ENCODE data around the gene PTPRE. TPM values are rescaled to one million over a fixed set of nuclear protein-coding genes. Genes with fewer than 3 reads are reported as not detected.
"Not testable (repeated sequence)": the region's sequence is repeated elsewhere in the genome, so short reads cannot be mapped to it uniquely, and the experiment has no call there.

The PTPRE gene
- total RNA-seq, 1 donor from 2014 or later = 1.2 TPM

DNA sequence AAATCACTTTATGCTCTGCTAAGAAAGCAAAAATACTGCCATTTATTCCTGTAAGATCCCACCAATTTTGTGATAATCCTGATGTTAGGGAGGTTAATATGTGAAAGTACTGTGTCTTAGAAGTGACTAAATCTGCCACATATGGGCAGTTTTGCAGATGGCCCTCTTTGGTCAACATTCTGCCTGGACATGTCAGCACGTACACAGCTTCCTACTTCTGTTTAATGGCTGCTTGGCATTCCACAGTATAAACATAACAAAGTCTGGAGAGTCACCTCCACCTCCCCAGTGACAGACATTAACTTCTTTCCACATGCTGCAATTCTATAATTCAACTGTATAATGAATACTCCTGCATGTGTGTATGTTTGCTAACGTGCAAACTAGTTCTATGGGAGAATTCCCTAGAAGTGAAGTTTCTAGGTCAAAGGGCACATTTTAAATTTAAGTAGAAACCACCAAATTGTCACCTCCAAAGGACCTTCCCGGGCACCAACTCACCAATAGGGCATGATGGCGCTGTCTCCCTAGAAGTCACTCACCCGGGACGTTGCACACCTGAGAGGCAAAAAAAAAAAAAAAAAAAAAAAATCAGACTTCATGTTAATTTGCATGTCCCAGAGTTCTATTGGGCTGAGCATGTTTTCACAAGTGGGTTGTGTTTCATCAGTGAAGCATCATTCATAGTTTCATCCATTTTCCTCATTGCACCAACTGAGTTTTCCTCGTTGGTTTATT lies 180.4 kb downstream of the PTPRE start:
- H3K9me3 Mint-ChIP-seq (ENCODE audit: unreplicated experiment) = no peaks in the 10 kb centered on the region
- H3K27ac Mint-ChIP-seq (ENCODE audit: unreplicated experiment) = no peak overlapping the region
- H3K36me3 Mint-ChIP-seq (ENCODE audit: unreplicated experiment) = no peaks in the 10 kb centered on the region
- TF ChIP-seq, protein P1, sequence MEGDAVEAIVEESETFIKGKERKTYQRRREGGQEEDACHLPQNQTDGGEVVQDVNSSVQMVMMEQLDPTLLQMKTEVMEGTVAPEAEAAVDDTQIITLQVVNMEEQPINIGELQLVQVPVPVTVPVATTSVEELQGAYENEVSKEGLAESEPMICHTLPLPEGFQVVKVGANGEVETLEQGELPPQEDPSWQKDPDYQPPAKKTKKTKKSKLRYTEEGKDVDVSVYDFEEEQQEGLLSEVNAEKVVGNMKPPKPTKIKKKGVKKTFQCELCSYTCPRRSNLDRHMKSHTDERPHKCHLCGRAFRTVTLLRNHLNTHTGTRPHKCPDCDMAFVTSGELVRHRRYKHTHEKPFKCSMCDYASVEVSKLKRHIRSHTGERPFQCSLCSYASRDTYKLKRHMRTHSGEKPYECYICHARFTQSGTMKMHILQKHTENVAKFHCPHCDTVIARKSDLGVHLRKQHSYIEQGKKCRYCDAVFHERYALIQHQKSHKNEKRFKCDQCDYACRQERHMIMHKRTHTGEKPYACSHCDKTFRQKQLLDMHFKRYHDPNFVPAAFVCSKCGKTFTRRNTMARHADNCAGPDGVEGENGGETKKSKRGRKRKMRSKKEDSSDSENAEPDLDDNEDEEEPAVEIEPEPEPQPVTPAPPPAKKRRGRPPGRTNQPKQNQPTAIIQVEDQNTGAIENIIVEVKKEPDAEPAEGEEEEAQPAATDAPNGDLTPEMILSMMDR (IDR thresholded peaks at IDR 0.05) = no peak
- peaks cover 5% of the 10 kb centered on the region for H3K27me3 Mint-ChIP-seq (ENCODE audit: unreplicated experiment)
- H3K4me3 Mint-ChIP-seq (ENCODE audit: unreplicated experiment) = no peak overlapping the region
- H3K4me1 Mint-ChIP-seq (ENCODE audit: unreplicated experiment) = peaks cover 3% of the 10 kb centered on the region
- DNase-seq (ENCODE audit: extremely low spot score, unreplicated experiment) = no peak

DNA sequence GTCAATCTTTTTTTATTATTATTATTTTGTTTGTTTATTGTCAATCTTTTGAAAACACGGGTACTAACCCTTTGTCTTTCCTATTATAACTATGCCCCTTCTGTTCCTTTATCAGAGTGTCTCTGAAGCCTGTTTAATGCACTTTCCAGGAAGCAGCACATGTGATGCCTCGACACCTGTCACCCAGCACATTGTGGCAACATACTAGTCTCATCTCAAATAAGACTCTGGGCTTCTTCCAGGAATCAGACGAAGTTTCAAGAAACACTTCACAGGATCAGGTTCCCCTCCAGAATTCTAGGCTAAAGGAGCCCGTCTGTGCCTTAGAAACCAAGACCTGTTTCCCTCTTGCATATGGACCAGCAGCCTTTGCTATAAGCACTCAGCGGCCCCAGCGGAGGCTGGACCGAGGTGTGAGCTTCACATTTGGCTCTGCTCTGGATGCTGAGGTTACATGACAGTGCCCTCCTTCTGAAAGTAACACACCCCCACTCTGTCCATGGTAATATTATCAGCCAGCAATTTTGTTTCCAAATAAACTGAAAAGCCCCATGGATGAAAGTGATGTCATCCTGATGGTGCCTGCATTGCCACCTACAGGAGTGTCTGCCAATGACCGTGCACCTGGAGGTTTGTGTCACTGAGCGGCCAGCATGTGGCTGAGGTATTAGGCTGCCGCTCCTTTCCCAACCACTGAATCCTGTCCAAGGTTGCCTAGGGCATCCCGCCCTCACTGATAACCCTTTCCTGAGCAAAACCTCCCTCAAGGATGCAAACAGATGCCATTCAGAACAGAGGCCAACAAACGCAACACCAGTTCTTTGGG lies 181.2 kb downstream of the PTPRE start:
- no peak overlapping the region for H3K27ac Mint-ChIP-seq (ENCODE audit: unreplicated experiment)
- peaks cover 5% of the 10 kb centered on the region for H3K27me3 Mint-ChIP-seq (ENCODE audit: unreplicated experiment)
- no peaks in the 10 kb centered on the region for H3K36me3 Mint-ChIP-seq (ENCODE audit: unreplicated experiment)
- no peak for DNase-seq (ENCODE audit: extremely low spot score, unreplicated experiment)
- TF ChIP-seq, protein P1 (IDR thresholded peaks at IDR 0.05) = no peak
- peaks cover 3% of the 10 kb centered on the region for H3K4me1 Mint-ChIP-seq (ENCODE audit: unreplicated experiment)
- H3K4me3 Mint-ChIP-seq (ENCODE audit: unreplicated experiment) = no peak overlapping the region
- H3K9me3 Mint-ChIP-seq (ENCODE audit: unreplicated experiment) = no peaks in the 10 kb centered on the region

DNA sequence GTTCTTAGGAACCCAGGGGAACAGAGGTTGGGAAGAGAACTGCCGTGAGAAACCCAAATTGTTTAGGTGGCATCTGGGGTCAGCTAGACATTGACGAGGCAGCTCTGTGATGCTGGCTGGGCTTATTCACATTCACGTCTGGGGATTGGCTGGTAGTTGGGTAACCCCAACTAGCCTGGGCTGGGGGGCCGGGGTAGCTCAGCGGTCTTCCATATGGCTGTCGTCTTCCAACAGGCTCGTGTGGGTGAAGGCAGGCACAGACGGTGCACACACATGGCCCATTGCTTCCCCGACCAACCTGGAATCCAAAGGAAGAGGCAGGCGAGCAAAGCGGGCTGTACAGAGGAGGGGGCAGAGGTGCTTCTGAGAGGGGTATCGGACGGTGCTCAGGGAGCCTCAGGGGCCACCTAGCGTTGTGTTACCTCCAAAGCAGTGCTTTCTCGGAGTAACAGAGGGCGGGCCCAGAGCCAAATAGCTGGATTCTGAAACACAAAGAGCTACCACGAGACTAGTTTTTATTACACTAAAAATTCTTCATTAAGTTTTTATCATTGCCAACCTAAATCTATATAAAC lies 184.8 kb downstream of the PTPRE start:
- Mint-ChIP-seq H3K4me1 (ENCODE audit: unreplicated experiment) (peaks cover 3% of the 10 kb centered on the region), H3K27ac (ENCODE audit: unreplicated experiment) (no peak overlapping the region), H3K27me3 (ENCODE audit: unreplicated experiment) (peaks cover 2% of the 10 kb centered on the region), H3K4me3 (ENCODE audit: unreplicated experiment) (no peak overlapping the region), H3K36me3 (ENCODE audit: unreplicated experiment) (no peaks in the 10 kb centered on the region), H3K9me3 (ENCODE audit: unreplicated experiment) (no peaks in the 10 kb centered on the region)
- TF ChIP-seq, protein P1 (IDR thresholded peaks at IDR 0.05) = no peak
- no peak for DNase-seq (ENCODE audit: extremely low spot score, unreplicated experiment)

DNA sequence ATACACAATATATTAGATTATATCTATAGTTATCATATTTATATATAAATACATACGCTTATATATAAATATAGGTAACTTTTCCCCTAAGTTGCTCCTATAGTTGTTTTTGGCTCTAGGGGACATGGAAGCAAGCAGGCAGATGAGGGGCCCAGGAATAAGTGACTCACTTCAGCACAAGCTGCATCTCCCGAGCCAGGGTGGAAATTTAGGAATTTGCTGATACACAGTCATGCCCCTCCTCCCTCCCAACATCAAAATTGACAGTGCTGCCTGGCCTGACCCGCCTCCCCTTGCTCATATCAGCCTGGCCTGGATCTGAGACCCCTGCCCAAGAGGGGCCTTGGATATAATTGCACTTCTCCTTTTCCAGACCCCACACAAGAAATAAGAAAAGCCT lies 185.6 kb downstream of the PTPRE start:
- H3K4me1 Mint-ChIP-seq (ENCODE audit: unreplicated experiment) = no peaks in the 10 kb centered on the region
- no peaks in the 10 kb centered on the region for H3K9me3 Mint-ChIP-seq (ENCODE audit: unreplicated experiment)
- H3K27ac Mint-ChIP-seq (ENCODE audit: unreplicated experiment) = no peak overlapping the region
- H3K27me3 Mint-ChIP-seq (ENCODE audit: unreplicated experiment) = no peaks in the 10 kb centered on the region
- no peak for DNase-seq (ENCODE audit: extremely low spot score, unreplicated experiment)
- no peak overlapping the region for H3K4me3 Mint-ChIP-seq (ENCODE audit: unreplicated experiment)
- TF ChIP-seq, protein P1 (IDR thresholded peaks at IDR 0.05) = no peak
- H3K36me3 Mint-ChIP-seq (ENCODE audit: unreplicated experiment) = no peaks in the 10 kb centered on the region

DNA sequence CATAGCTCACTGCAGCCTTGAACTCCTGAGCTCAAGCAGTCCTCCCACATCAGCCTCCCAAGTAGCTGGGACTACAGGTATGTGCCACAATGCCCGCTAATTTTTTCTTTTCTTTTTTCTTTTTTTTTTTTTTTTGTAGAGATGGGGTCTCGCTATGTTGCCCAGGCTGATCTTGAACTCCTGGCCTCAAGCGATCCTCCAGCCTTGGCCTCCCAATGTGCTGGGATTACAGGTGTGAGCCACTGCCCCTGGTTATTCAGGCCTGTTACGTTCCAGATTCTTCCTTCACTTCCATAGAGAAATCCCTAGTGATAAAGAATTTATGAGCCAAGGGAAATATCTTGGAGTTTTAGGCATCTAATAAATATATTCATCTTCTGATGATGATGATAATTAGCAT lies 187.7 kb downstream of the PTPRE start:
- H3K9me3 Mint-ChIP-seq (ENCODE audit: unreplicated experiment); DNase-seq (ENCODE audit: extremely low spot score, unreplicated experiment); H3K4me3 Mint-ChIP-seq (ENCODE audit: unreplicated experiment); H3K4me1 Mint-ChIP-seq (ENCODE audit: unreplicated experiment); H3K36me3 Mint-ChIP-seq (ENCODE audit: unreplicated experiment); H3K27ac Mint-ChIP-seq (ENCODE audit: unreplicated experiment); H3K27me3 Mint-ChIP-seq (ENCODE audit: unreplicated experiment): not testable (repeated sequence)

All from osteocyte (in vitro differentiated cells).